Hindlimb muscle (tissue), 1 donor: Measurements from ENCODE around the gene MICOS13. TPM values are rescaled to one million over a fixed set of nuclear protein-coding genes. Genes with fewer than 3 reads are reported as not detected.

Experiments
- DNase-seq: peaks from one replicate; pipeline ENCODE4 v3.0.0-alpha.2; 2013
- polyA plus RNA-seq: library from polyadenylated mRNA; unstranded; fragments of 120-200 nt; gene quantifications from one replicate; pipeline ENCODE4 v1.2.1, GENCODE V29; 2013; ENCODE audit not compliant: insufficient read length

MICOS13 gene
- polyA plus RNA-seq, 1 donor = 101 TPM

GRCh38 chr19:5687360-5688198 lies 7.3 kb upstream of the MICOS13 start:
- no peak for DNase-seq

DNA sequence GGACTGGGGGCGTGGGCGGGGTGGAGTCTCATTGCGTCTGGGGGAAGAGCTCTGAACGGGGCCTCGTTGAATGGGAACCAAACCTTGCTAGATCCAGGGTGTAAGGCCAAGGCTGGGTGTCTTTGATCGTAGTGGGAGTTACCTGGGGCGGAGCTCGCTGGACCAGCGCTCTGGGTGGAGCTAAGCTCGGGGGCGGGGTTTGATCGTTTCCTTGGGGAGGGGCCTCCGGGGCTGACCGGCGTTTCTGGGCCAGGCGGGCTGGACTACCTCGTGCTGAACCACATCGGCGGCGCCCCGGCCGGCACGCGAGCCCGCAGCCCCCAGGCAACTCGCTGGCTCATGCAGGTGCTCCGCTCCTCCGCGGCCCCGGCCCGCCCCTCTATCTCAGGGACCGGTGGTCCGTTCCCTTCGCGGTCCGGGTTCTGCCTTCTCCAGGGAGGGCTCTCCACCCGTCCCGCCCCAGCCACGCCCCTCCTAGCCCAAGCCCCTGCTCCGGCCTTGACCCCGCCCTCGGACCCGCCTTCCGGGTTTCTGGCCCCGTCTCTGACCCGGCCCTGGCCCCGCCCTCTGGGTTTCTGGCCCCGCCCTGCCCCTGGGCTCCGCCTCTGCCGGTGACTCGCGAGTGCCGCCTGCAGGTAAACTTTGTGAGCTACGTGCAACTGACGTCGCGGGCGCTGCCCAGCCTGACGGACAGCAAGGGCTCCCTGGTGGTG lies 6.5 kb upstream of the MICOS13 start:
- DNase-seq = peak; percentile 91

- DNase-seq = no peak
Measured at GRCh38 chr19:5686326-5686646, 6.0 kb upstream of the MICOS13 start.

DNA sequence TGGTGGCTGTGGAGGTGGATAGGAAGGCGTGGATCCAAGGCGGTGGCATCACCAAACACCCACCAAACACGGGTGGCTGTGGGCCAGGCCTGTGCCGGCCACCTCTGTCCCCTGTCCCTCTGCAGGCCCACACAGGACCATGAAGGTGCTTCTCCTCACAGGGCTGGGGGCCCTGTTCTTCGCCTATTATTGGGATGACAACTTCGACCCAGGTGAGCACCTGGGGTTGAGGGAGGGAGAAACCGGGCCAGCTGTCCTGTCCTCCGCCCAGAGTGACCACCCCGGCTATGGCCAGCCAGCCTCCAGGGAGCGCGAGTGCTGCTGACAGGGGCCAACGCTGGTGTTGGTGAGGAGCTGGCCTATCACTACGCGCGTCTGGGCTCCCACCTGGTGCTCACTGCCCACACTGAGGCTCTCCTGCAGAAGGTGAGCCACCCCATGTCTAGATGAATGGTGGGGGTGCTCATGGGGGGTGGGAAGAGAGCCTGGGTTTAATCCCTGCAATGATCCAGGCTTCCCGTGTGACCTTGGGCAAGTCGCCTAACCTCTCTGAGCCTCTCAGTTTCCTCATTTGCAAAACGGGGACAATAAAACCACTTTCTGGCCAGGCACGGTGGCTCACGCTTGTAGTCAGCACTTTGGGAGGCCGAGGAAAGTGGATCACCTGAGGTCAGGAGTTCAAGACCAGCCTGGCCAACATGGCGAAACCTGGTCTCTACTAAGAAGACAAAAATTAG lies 4.5 kb upstream of the MICOS13 start:
- no peak for DNase-seq

- no peak for DNase-seq
Measured at GRCh38 chr19:5683177-5683886, 3.0 kb upstream of the MICOS13 start.

- DNase-seq = no peak
Measured at GRCh38 chr19:5682107-5682482, 1.8 kb upstream of the MICOS13 start.

- no peak for DNase-seq
Measured at GRCh38 chr19:5681391-5682106, 1.2 kb upstream of the MICOS13 start.

- no peak for DNase-seq
Measured at GRCh38 chr19:5680084-5680436, 256 bp downstream of the MICOS13 start.

GRCh38 chr19:5679289-5680083 lies 830 bp downstream of the MICOS13 start:
- DNase-seq = no peak

DNA sequence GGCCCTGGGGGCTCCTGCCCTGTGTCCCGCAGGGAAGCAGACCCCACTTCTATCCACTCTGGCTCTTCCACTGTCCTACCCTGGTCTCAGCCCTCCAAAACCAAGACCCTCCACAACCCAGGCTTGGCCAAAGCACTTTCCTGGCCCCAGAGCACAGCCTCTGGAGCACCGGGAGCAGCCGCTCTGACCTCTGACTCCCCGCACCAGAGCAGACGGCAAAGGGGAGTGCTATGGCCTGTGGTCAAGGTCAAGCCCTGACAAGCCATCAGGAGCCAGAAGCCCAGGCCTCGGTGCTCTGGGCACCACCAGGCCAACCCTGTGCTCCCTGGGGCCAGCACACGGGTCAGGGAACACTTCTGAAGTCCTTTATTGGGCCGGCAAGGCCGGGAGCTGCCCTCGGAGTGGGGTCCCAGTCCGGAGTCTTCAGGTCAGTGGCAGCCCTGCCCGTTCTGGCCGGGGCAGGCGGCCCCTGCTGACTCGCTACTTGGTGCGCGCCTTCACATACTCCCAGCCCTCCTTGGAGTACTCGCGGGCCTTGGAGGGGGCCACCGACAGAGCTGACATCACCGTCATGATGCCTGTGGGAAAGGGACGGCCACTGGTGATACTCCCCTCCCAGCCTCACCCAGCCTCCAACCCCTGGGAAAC lies 2.1 kb downstream of the MICOS13 start:
- no peak for DNase-seq

- DNase-seq = no peak
Measured at GRCh38 chr19:5677580-5677979, 2.7 kb downstream of the MICOS13 start.

DNA sequence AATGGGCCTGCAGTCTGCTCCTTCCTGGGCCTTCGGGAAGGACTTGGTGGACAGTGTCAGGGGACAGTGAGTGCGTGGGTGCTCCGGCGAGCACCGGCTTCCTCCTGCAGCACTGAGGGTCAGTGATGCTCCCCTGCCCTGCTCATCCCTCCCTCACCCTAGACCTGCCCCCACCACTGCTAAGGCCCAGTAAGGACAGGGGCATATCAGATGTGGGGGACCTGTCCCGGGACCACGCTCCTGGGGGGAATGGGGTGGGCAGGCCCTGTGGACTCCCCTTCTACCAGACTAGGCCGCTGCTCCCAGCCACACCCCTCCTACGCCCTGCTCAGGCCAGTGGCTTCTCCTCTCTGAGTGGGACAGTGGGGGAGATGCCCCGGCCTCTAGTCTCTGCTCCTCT lies 3.2 kb downstream of the MICOS13 start:
- no peak for DNase-seq

DNA sequence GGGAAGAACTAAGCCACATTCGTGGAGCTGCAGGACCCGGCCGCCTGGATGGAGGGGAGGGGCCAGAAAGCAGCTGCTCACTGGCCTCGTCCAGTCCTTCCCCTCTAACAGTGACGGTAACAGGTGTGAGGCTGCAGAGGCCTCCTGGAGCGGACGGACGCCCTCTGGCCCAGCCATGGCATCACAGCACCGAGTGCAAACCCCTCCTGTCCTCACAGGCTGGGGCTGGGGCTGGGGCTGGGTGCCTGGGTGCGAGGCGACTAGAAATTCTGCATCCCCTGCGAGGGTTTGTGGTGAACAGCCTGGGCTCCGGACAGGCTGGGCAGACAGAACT lies 3.6 kb downstream of the MICOS13 start:
- DNase-seq = no peak

DNA sequence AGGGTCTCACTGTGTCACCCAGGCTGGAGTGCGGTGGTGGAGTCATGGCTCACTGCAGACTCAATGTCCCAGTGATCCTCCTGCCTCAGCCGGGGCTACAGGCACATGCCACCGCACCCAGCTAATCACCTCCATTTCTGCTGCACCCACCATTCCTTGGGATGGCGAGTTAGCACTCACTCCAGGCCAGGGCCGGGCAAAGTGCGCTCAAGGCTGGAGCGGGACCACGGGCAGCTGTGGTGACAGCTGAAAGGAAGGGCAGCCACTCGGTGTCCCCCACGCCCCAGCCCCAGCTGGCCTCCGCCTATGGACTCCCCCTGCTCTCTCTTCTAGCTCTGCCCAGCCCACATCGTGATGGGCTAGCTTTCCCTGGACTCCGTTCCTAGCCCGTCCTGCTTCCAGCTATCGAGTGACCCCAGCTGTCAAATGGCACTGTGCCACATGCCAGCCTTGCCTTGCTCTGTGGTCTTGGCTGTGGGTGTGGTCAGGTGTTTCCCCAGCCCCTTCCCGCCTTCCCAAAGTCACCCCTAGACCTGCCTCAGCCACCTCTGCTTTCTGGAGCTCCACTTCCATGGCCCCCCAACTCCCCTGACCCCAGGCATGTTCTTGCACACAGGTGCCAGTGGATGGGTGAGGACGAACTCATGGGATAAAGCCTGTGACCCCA lies 4.1 kb downstream of the MICOS13 start:
- peak; percentile 53 for DNase-seq

- DNase-seq = no peak
Measured at GRCh38 chr19:5674714-5675113, 5.6 kb downstream of the MICOS13 start.

DNA sequence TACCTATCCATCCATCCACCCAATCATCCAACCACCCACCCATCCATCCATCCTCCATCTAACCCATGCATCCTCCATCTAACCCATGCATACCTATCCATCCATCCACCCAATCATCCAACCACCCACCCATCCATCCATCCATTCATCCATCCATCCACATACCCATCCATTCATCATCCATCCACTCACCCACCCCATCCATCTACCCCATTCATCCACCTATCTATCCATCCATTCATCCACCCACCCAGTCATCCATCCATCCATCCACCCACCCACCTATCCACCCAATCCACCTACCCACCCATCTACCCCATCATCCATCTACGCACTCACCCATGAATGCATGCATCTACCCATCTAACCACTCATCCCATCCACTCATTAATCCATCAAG lies 6.6 kb downstream of the MICOS13 start:
- DNase-seq = no peak

GRCh38 chr19:5672708-5673459 lies 7.4 kb downstream of the MICOS13 start:
- no peak for DNase-seq

DNA sequence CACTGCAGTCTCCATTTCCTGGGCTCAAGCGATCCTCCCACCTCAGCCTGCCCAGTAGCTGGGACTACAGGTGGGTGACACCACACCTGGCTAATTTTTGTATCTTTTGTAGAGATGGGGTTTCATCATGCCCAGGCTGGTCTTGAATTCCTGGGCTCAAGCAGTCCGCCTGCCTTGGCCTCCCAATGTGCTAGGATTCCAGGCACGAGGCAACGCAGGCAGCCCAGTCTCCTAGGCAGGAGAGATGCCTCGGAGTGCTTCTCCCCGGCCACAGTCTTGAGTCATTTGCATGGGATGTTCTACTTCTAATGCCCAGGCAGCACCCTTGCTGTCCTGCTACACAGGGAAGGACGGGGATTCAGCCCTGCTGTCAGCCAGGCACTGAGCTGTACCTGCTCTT lies 8.7 kb downstream of the MICOS13 start:
- no peak for DNase-seq

- DNase-seq = no peak
Measured at GRCh38 chr19:5669212-5669611, 11.1 kb downstream of the MICOS13 start.
